GM23338 (cell line): Measurements from ENCODE around the gene AKNA.

Experiments
- CREB1 ChIP-seq: fragments of 250-450 bp; sonication (Bioruptor Pico); IDR thresholded peaks from 2 replicates; pipeline ENCODE4 v1.5.0; 2020; ENCODE audit warnings: low read depth, mild to moderate bottlenecking, moderate library complexity
- CTCF ChIP-seq, 2 experiments: fragments of 200-600 bp in 1 of 2; sonication (generic) in 1 of 2; conservative IDR thresholded peaks; 2 replicates each; pipeline versions ENCODE4 v1.5.1 to v1.6.1; 2016 to 2017; ENCODE audit warnings: antibody characterized with exemption in 2 of 2, low read depth in 2 of 2, mild to moderate bottlenecking in 2 of 2, moderate library complexity in 1 of 2
- EZH2 ChIP-seq: fragments of 200-600 bp; sonication (generic); IDR thresholded peaks from one replicate; pipeline ENCODE4 v1.8.0; 2017; ENCODE audit warnings: antibody characterized with exemption, mild to moderate bottlenecking, low read depth; ENCODE audit not compliant: unreplicated experiment
- EZH2phosphoT487 ChIP-seq: fragments of 200-600 bp; sonication (generic); IDR thresholded peaks from one replicate; pipeline ENCODE4 v1.8.1; 2018; ENCODE audit warnings: antibody characterized with exemption; ENCODE audit not compliant: unreplicated experiment
- JUNB ChIP-seq: IDR thresholded peaks from one replicate; pipeline ENCODE4 v1.6.1; 2016; ENCODE audit warnings: antibody characterized with exemption; ENCODE audit not compliant: unreplicated experiment
- POLR2AphosphoS5 ChIP-seq: IDR thresholded peaks from 2 replicates; pipeline ENCODE4 v1.6.1; 2016; ENCODE audit warnings: antibody characterized with exemption, low read depth
- STAT1 ChIP-seq: IDR thresholded peaks from one replicate; pipeline ENCODE4 v1.6.1; 2016; ENCODE audit warnings: antibody characterized with exemption; ENCODE audit not compliant: unreplicated experiment
- ZNF114 ChIP-seq: fragments of 250-450 bp; sonication (Bioruptor Pico); IDR thresholded peaks from 2 replicates; pipeline ENCODE4 v1.5.0; 2020; ENCODE audit warnings: mild to moderate bottlenecking, moderate library complexity
- ZNF331 ChIP-seq: fragments of 250-450 bp; sonication (Bioruptor Pico); IDR thresholded peaks from 2 replicates; pipeline ENCODE4 v1.5.0; 2020; ENCODE audit warnings: low read depth, mild to moderate bottlenecking, moderate library complexity
- TF ChIP-seq, protein P1 (sequence below): IDR thresholded peaks from one replicate; pipeline ENCODE4 v1.6.1; 2018; ENCODE audit warnings: antibody characterized with exemption; ENCODE audit not compliant: unreplicated experiment

GRCh38 chr9:114392749-114393112 lies 4.9 kb upstream of the AKNA start:
- TF ChIP-seq JUNB (no peak), CTCF (conservative IDR thresholded peaks at IDR 0.05; ENCODE audit: low read depth in 2 of 2) (no peak), EZH2phosphoT487 (no peak), EZH2 (no peak), ZNF331 (no peak), POLR2AphosphoS5 (no peak), ZNF114 (CRISPR knock-in tag) (no peak), STAT1 (no peak), CREB1 (CRISPR knock-in tag) (no peak)
- TF ChIP-seq, protein P1, sequence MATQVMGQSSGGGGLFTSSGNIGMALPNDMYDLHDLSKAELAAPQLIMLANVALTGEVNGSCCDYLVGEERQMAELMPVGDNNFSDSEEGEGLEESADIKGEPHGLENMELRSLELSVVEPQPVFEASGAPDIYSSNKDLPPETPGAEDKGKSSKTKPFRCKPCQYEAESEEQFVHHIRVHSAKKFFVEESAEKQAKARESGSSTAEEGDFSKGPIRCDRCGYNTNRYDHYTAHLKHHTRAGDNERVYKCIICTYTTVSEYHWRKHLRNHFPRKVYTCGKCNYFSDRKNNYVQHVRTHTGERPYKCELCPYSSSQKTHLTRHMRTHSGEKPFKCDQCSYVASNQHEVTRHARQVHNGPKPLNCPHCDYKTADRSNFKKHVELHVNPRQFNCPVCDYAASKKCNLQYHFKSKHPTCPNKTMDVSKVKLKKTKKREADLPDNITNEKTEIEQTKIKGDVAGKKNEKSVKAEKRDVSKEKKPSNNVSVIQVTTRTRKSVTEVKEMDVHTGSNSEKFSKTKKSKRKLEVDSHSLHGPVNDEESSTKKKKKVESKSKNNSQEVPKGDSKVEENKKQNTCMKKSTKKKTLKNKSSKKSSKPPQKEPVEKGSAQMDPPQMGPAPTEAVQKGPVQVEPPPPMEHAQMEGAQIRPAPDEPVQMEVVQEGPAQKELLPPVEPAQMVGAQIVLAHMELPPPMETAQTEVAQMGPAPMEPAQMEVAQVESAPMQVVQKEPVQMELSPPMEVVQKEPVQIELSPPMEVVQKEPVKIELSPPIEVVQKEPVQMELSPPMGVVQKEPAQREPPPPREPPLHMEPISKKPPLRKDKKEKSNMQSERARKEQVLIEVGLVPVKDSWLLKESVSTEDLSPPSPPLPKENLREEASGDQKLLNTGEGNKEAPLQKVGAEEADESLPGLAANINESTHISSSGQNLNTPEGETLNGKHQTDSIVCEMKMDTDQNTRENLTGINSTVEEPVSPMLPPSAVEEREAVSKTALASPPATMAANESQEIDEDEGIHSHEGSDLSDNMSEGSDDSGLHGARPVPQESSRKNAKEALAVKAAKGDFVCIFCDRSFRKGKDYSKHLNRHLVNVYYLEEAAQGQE = no peak
